ENCODE results near the gene PSME3IP1. TPM values are rescaled to one million over a fixed set of nuclear protein-coding genes. Genes with fewer than 3 reads are reported as not detected.
"Not testable (repeated sequence)": the region's sequence is repeated elsewhere in the genome, so short reads cannot be mapped to it uniquely, and the experiment has no call there.

The PSME3IP1 gene
- total RNA-seq, 4 donors from 2014 or later = 95.7 to 185 (median 120) TPM

- Histone ChIP-seq H3K27ac (no peak overlapping the region), H3K9me3 (no peaks in the 10 kb centered on the region), H3K4me1 (no peaks in the 10 kb centered on the region), H3K36me3 (peaks cover 0 to 28% (median 10%) of the 10 kb centered on the region in 4 donors), H3K4me3 (no peak overlapping the region), H3K27me3 (no peaks in the 10 kb centered on the region)
- WGBS, 2 donors (ENCODE audit: low coverage in 1 of 2) = 88 to 89% methylated on average over 4 to 7 of the region's 7 CpGs
- TF ChIP-seq POLR2A (IDR thresholded peaks at IDR 0.05) (no peak), POLR2AphosphoS5 (IDR thresholded peaks at IDR 0.05) (no peak), CTCF (IDR thresholded peaks at IDR 0.05) (no peak), EP300 (IDR thresholded peaks at IDR 0.05; ENCODE audit: low read depth) (no peak)
- in situ Hi-C loops (cut with MboI; ENCODE audit: low pct_ligation_motif_present in 1 of 4, low pct_unique_long_range_greater_than_20kb in 1 of 4, low sequenced_read_pairs in 3 of 4) (no loop called here), intact Hi-C loops (cut with DNase I; ENCODE audit: low total_unique reads) (no loop called here)
- no peak for DNase-seq
Measured at GRCh38 chr16:57202095-57202886, 16.5 kb upstream of the PSME3IP1 start.

DNA sequence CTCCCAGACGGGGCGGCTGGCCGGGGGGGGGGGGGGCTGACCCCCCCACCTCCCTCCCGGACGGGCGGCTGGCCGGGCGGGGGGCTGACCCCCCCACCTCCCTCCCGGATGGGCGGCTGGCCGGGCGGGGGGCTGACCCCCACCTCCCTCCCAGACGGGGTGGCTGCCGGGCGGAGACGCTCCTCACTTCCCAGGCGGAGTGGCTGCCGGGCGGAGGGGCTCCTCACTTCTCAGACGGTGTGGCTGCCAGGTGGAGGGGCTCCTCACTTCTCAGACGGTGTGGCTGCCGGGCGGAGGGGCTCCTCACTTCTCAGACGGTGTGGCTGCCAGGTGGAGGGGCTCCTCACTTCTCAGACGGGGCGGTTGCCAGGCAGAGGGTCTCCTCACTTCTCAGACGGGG is 15.1 kb upstream of the PSME3IP1 start:
- H3K36me3 ChIP-seq = peaks cover 0 to 14% (median 8%) of the 10 kb centered on the region in 4 donors
- H3K27ac ChIP-seq; H3K27me3 ChIP-seq; H3K9me3 ChIP-seq; intact Hi-C loops (cut with DNase I; ENCODE audit: low total_unique reads); H3K4me1 ChIP-seq; in situ Hi-C loops (cut with MboI; ENCODE audit: low pct_ligation_motif_present in 1 of 4, low pct_unique_long_range_greater_than_20kb in 1 of 4, low sequenced_read_pairs in 3 of 4); DNase-seq; H3K4me3 ChIP-seq: not testable (repeated sequence)
- WGBS, 2 donors (ENCODE audit: low coverage in 1 of 2) = 91% methylated on average over 15 of the region's 27 CpGs; no CpG with 5 or more reads in 1 of the 2 donors

DNA sequence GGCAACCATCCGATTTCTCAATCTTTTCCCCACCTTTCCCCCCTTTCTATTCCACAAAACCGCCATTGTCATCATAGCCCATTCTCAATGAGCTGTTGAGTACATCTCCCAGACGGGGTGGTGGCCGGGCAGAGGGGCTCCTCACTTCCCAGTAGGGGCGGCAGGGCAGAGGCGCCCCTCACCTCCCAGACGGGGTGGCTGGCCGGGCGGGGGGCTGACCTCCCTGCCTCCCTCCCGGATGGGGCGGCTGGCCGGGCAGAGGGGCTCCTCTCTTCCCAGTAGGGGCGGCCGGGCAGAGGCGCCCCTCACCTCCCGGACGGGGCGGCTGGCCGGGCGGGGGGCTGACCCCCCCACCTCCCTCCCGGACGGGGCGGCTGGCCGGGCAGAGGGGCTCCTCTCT is 14.5 kb upstream of the PSME3IP1 start:
- H3K4me1 ChIP-seq; H3K27ac ChIP-seq; H3K4me3 ChIP-seq; in situ Hi-C loops (cut with MboI; ENCODE audit: low pct_ligation_motif_present in 1 of 4, low pct_unique_long_range_greater_than_20kb in 1 of 4, low sequenced_read_pairs in 3 of 4); H3K9me3 ChIP-seq; intact Hi-C loops (cut with DNase I; ENCODE audit: low total_unique reads); DNase-seq; H3K27me3 ChIP-seq; H3K36me3 ChIP-seq: not testable (repeated sequence)
- 94% methylated on average over 6 of the region's 24 CpGs; no CpG with 5 or more reads in 1 of the 2 donors for WGBS, 2 donors (ENCODE audit: low coverage in 1 of 2)

DNA sequence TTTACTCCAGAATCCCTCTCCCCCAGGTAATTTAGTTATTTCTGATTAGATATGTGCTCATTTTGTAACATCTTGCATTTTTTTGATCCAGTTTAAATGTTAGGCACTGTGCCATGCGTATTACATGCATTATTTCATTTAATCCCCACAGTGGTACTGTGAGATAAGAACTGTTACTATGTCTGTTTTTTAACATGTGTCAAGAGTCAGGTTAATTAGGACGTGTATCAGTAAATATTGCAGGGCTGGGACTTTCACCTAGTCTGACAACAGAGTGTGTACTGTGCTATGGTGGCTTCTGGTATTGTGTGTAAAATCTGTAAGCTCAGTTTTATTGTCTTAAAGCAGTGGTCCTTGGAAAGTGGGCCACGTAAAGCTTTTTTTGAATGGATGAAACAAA is 10.9 kb upstream of the PSME3IP1 start:
- intact Hi-C loops (cut with DNase I; ENCODE audit: low total_unique reads) = no loop called here
- no peaks in the 10 kb centered on the region for H3K27me3 ChIP-seq
- H3K4me1 ChIP-seq = peaks cover 0 to 39% (median 24%) of the 10 kb centered on the region in 4 donors
- 74 to 77% methylated on average over 3 of the region's 3 CpGs for WGBS, 2 donors (ENCODE audit: low coverage in 1 of 2)
- no peak for DNase-seq
- H3K36me3 ChIP-seq = no peaks in the 10 kb centered on the region
- no peaks in the 10 kb centered on the region for H3K9me3 ChIP-seq
- in situ Hi-C loops (cut with MboI; ENCODE audit: low pct_ligation_motif_present in 1 of 4, low pct_unique_long_range_greater_than_20kb in 1 of 4, low sequenced_read_pairs in 3 of 4) = no loop called here
- TF ChIP-seq POLR2A (IDR thresholded peaks at IDR 0.05) = no peak
- TF ChIP-seq CTCF (IDR thresholded peaks at IDR 0.05) = no peak
- TF ChIP-seq POLR2AphosphoS5 (IDR thresholded peaks at IDR 0.05) = no peak
- no peak overlapping the region for H3K4me3 ChIP-seq
- no peak overlapping the region for H3K27ac ChIP-seq

GRCh38 chr16:57196286-57196685 is 10.4 kb upstream of the PSME3IP1 start:
- no peaks in the 10 kb centered on the region for H3K27me3 ChIP-seq
- no peaks in the 10 kb centered on the region for H3K9me3 ChIP-seq
- WGBS, 2 donors (ENCODE audit: low coverage in 1 of 2) = 70 to 90% methylated on average over 2 to 4 of the region's 4 CpGs
- H3K4me1 ChIP-seq = peaks cover 0 to 43% (median 24%) of the 10 kb centered on the region in 4 donors
- in situ Hi-C loops (cut with MboI; ENCODE audit: low pct_ligation_motif_present in 1 of 4, low pct_unique_long_range_greater_than_20kb in 1 of 4, low sequenced_read_pairs in 3 of 4) (no loop called here), intact Hi-C loops (cut with DNase I; ENCODE audit: low total_unique reads) (no loop called here)
- no peak for DNase-seq
- H3K36me3 ChIP-seq = no peaks in the 10 kb centered on the region
- H3K4me3 ChIP-seq = no peak overlapping the region
- no peak overlapping the region for H3K27ac ChIP-seq
- TF ChIP-seq POLR2AphosphoS5 (IDR thresholded peaks at IDR 0.05) (no peak), CTCF (IDR thresholded peaks at IDR 0.05) (no peak), EP300 (IDR thresholded peaks at IDR 0.05; ENCODE audit: low read depth) (no peak)
